SK-N-DZ (cell line): ENCODE results near the gene HSPA6.
"Not testable (repeated sequence)": the region's sequence is repeated elsewhere in the genome, so short reads cannot be mapped to it uniquely, and the experiment has no call there.

ENCODE experiments used
- DNase-seq: peaks from one replicate; pipeline ENCODE4 v3.0.0-alpha.2; 2015; ENCODE audit warnings: low spot score

HSPA6 gene

GRCh38 chr1:161557506-161558450, 33.4 kb downstream of the HSPA6 start:
- DNase-seq: not testable (repeated sequence)

GRCh38 chr1:161560960-161561715, 36.8 kb downstream of the HSPA6 start:
- not testable (repeated sequence) for DNase-seq

- DNase-seq: not testable (repeated sequence)
Observed at GRCh38 chr1:161562441-161562840, 38.1 kb downstream of the HSPA6 start.

GRCh38 chr1:161563522-161563921, 39.2 kb downstream of the HSPA6 start:
- DNase-seq: not testable (repeated sequence)

- DNase-seq: not testable (repeated sequence)
Observed at GRCh38 chr1:161566602-161566960, 42.2 kb downstream of the HSPA6 start.

- not testable (repeated sequence) for DNase-seq
Observed at GRCh38 chr1:161571703-161572102, 47.4 kb downstream of the HSPA6 start.
